Heart left ventricle (tissue), 13 donors: ENCODE measurements around the gene RAD51B.

Experiments
- POLR2A ChIP-seq, 2 donors: fragments of 450-650 bp; IDR thresholded peaks; one replicate each; pipeline ENCODE4 v1.6.1; 2017; ENCODE audit warnings: antibody characterized with exemption in 2 of 2, mild to moderate bottlenecking in 2 of 2, moderate library complexity in 2 of 2
- TF ChIP-seq, protein P1 (sequence below), 12 donors: fragments of 200-600 bp; sonication (generic) in 4 of 12; IDR thresholded peaks; one replicate each; pipeline versions ENCODE4 v1.5.0 to v1.8.0; 2018 to 2022; ENCODE audit warnings: antibody characterized with exemption in 12 of 12, mild to moderate bottlenecking in 5 of 12
- donor health status: ischemic (EF 13 %, LVEDD 7.1; RV severe dilation, severe dysfunction).
- donor health status: DM: no; HTN: yes; CAD: no.
- donor health status: DM: no; HTN: no; CAD: no.
- donor health status: ischemic (EF 25% LVEDD 6.9; RV normal size, moderate dysfunction).
- donor health status: ischemic (EF 25% LVEDD 5.7; RV mildly dilated, moderate dysfunction).
- donor health status: ischemic (EF 35%, LVEDD 5.7; RV mildly dilated, moderate dysfunction).
- donor health status: nonischemic (EF 11% LVEDD 7.7; RV severe dilation, severe dysfunction).
- donor health status: DM: yes; HTN: yes; CAD: no.
- donor health status: PGD.
- donor health status: ischemic (EF 29% LVEDD 5.4; RV normal size, mild dysfunction).
- donor health status: nonischemic (EF 23%, LVEDD 6.1; RV moderate dilation, normal function).

DNA sequence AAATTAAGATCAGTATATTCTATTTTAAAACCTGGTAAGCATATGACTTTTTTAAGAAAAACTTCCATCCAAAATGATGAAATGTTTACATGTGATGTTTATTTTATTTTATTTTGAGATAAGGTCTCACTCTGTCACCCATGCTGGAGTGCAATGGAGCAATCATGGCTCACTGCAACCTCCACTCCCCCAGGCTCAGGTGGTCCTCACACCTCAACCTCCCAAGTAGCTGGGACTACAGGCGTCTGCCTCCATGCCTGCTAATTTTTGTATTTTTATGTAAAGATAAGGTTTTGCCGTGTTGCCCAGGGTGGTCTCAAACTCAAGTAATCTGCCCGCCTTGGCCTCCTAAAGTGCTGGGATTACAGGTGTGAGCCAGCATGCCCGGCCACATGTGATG is 831.5 kb downstream of the RAD51B start:
- TF ChIP-seq, protein P1, sequence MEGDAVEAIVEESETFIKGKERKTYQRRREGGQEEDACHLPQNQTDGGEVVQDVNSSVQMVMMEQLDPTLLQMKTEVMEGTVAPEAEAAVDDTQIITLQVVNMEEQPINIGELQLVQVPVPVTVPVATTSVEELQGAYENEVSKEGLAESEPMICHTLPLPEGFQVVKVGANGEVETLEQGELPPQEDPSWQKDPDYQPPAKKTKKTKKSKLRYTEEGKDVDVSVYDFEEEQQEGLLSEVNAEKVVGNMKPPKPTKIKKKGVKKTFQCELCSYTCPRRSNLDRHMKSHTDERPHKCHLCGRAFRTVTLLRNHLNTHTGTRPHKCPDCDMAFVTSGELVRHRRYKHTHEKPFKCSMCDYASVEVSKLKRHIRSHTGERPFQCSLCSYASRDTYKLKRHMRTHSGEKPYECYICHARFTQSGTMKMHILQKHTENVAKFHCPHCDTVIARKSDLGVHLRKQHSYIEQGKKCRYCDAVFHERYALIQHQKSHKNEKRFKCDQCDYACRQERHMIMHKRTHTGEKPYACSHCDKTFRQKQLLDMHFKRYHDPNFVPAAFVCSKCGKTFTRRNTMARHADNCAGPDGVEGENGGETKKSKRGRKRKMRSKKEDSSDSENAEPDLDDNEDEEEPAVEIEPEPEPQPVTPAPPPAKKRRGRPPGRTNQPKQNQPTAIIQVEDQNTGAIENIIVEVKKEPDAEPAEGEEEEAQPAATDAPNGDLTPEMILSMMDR (IDR thresholded peaks at IDR 0.05): no peak
- TF ChIP-seq POLR2A (IDR thresholded peaks at IDR 0.05): no peak
